ENCODE results near the gene JMJD6.
"Not testable (repeated sequence)": the region's sequence is repeated elsewhere in the genome, so short reads cannot be mapped to it uniquely, and the experiment has no call there.

JMJD6 gene

GRCh38 chr17:76736349-76737081, 10.1 kb upstream of the JMJD6 start:
- DNase-seq = peak; percentile 71

GRCh38 chr17:76735586-76736348, 9.4 kb upstream of the JMJD6 start:
- DNase-seq = no peak

- no peak for DNase-seq
These were observed 8.6 kb upstream of the JMJD6 start for GRCh38 chr17:76735006-76735405.

GRCh38 chr17:76734080-76734840, 7.9 kb upstream of the JMJD6 start:
- DNase-seq = no peak

GRCh38 chr17:76733618-76733957, 7.2 kb upstream of the JMJD6 start:
- no peak for DNase-seq

- DNase-seq = no peak
These were observed 6.6 kb upstream of the JMJD6 start for GRCh38 chr17:76732734-76733617.

- DNase-seq = not testable (repeated sequence)
These were observed 5.7 kb upstream of the JMJD6 start for GRCh38 chr17:76731800-76732733.

- no peak for DNase-seq
These were observed 1.5 kb upstream of the JMJD6 start for GRCh38 chr17:76727745-76728456.

GRCh38 chr17:76726776-76727718, 641 bp upstream of the JMJD6 start, which contains the start of gene METTL23:
Gene METTL23, plus strand, starts transcription at chr17:76726839. Its CDS starts 2,872 bp downstream, at chr17:76729711.
- DNase-seq = no peak

- peak; percentile 79 for DNase-seq
These were observed 701 bp downstream of the JMJD6 start for GRCh38 chr17:76725580-76726230.

GRCh38 chr17:76723812-76724211, 2.6 kb downstream of the JMJD6 start:
- DNase-seq = no peak

GRCh38 chr17:76722977-76723376, 3.4 kb downstream of the JMJD6 start:
- not testable (repeated sequence) for DNase-seq

- no peak for DNase-seq
These were observed 4.1 kb downstream of the JMJD6 start for GRCh38 chr17:76722279-76722678.

- DNase-seq = no peak
These were observed 4.9 kb downstream of the JMJD6 start for GRCh38 chr17:76721463-76721862.

GRCh38 chr17:76720941-76721340, 5.5 kb downstream of the JMJD6 start:
- DNase-seq = no peak

- no peak for DNase-seq
These were observed 6.2 kb downstream of the JMJD6 start for GRCh38 chr17:76720211-76720610.

GRCh38 chr17:76718516-76718915, 7.9 kb downstream of the JMJD6 start:
- DNase-seq = no peak

GRCh38 chr17:76716839-76717215, 9.6 kb downstream of the JMJD6 start:
- no peak for DNase-seq
